GM10248 (cell line): ENCODE results near the gene MGAT4A.

Experiments
- CTCF ChIA-PET: fragments of 300-600 bp; sonication (Branson Sonifier 250); formaldehyde crosslinking; extraction: SDS; loops from one replicate; lab custom pipeline; 2021; ENCODE audit warnings: antibody characterized with exemption; lab: Yijun Ruan, JAX
- POLR2A ChIA-PET: fragments of 350-650 bp; sonication (Branson Sonifier 250); formaldehyde crosslinking; extraction: SDS; loops from one replicate; lab custom pipeline; 2020; ENCODE audit warnings: antibody characterized with exemption; lab: Yijun Ruan, JAX
- DNase-seq: peaks from one replicate; pipeline ENCODE4 v3.0.0; 2012; ENCODE audit errors: extremely low spot score
- CTCF ChIP-seq: IDR thresholded peaks from 2 replicates; pipeline ENCODE4 v1.5.1; 2012; ENCODE audit warnings: mild to moderate bottlenecking, low read depth; ENCODE audit errors: extremely low read depth, missing control alignments, control extremely low read depth

Gene MGAT4A

GRCh38 chr2:98715812-98716451, 15.0 kb downstream of the MGAT4A start:
- CTCF ChIA-PET = interaction anchor here (1.6 kb wide), 1 partner anchor 17 kb away, joined by 3 read pairs; no protein-coding TSS in a partner anchor
- no peak for TF ChIP-seq CTCF
- DNase-seq = no peak
- POLR2A ChIA-PET = no interaction called here

- no peak for TF ChIP-seq CTCF
- ChIA-PET CTCF (no interaction called here), POLR2A (no interaction called here)
- peak; percentile 32 for DNase-seq
Measured at GRCh38 chr2:98713332-98714015, 17.5 kb downstream of the MGAT4A start.

GRCh38 chr2:98712145-98712544, 18.8 kb downstream of the MGAT4A start:
- ChIA-PET CTCF (no interaction called here), POLR2A (no interaction called here)

GRCh38 chr2:98711506-98711905, 19.4 kb downstream of the MGAT4A start:
- no peak for TF ChIP-seq CTCF
- DNase-seq = no peak
- CTCF ChIA-PET = interaction anchor here (0.8 to 1.1 kb wide), 2 partner anchors 11 to 62 kb away, joined by 3 to 4 read pairs; no protein-coding TSS in a partner anchor
- POLR2A ChIA-PET = no interaction called here

More at GRCh38 chr2:98712145-98712544, 18.8 kb downstream of the MGAT4A start:
- no peak for DNase-seq
- TF ChIP-seq CTCF = no peak

GRCh38 chr2:98710734-98711133, 20.2 kb downstream of the MGAT4A start:
- no peak for TF ChIP-seq CTCF
- ChIA-PET CTCF (interaction anchor here (1.1 kb wide), 1 partner anchor 10 kb away, joined by 3 read pairs; no protein-coding TSS in a partner anchor), POLR2A (no interaction called here)
- no peak for DNase-seq

GRCh38 chr2:98709535-98709934, 21.4 kb downstream of the MGAT4A start:
- TF ChIP-seq CTCF = no peak
- POLR2A ChIA-PET = no interaction called here
- no peak for DNase-seq
- CTCF ChIA-PET = interaction anchor here (1.3 kb wide), 1 partner anchor 19 kb away, joined by 4 read pairs; no protein-coding TSS in a partner anchor
